ENCODE data around the gene ZGPAT.
"Not testable (repeated sequence)": the region's sequence is repeated elsewhere in the genome, so short reads cannot be mapped to it uniquely, and the experiment has no call there.

The ZGPAT gene

DNA sequence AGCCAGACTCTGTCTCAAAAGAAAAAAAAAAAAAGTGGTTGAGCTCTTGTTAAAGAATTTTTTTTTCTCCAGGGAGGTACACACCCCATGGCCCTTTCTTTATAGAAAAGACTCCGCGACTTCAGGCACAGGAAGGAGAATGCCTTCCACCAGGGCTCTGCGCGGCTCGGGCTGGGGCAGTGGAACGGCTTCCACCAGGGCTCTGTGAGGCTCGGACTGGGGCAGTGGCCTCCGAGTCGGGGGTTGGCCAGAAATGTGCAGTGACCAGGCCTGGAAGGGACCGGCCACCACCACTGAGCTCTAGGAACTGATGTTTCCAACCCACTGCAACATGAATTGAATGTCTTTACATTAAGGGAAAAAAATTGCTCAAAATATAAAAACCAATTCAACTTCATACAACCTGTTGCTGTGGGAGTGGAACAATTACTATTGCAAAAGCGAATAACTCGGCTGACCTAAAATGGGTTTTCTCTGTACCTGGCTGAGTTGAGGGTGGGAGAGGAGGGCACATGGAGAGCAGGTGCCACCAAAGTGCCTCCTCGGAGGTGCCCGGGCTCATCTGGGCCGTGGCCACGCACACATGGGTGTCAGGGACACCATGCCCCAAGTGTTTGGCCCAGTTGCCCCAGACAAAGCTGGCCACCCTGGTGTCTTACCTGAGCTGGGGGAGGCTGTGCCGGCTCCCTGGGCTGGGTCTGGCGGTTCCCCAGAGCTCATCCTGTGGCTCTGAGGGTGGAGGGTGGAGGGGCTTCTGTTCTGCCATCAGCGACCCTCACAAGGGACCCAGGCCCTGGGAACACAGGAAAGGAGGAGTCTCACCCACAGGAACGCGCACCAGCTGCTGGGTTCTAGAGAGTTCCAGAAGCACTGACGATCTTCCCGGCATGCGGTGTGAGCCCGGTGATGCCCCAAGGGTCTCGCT is 61.0 kb downstream of the ZGPAT start:
- DNase-seq = no peak

DNA sequence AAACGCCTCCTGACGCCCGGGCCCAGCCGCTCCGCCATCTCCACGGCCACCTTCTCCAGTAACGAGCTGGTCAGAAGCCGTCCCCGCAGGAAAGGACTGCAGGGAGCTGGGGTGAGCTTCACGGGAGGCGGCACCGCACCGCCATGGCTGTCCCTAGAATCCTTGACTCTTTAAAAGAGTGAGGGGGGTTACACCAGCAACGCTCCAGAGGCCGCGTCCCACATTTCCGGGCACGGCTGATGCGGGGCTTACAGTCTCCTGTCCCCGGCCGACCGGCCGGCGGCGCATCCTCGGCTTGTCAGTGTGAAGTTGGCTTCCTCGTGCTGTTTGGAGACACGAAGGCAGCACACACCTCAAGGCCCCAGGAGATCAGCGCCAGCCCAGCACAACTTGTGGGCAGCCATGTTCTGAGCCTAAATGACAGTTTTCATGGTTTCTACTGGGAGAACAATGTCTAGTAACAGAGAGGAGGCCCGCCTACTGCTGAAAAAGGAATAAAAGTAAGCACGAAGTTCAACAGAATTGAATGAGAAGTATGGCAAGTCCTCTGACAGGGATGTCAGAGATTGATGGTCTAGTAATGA is 62.1 kb downstream of the ZGPAT start:
- no peak for DNase-seq

DNA sequence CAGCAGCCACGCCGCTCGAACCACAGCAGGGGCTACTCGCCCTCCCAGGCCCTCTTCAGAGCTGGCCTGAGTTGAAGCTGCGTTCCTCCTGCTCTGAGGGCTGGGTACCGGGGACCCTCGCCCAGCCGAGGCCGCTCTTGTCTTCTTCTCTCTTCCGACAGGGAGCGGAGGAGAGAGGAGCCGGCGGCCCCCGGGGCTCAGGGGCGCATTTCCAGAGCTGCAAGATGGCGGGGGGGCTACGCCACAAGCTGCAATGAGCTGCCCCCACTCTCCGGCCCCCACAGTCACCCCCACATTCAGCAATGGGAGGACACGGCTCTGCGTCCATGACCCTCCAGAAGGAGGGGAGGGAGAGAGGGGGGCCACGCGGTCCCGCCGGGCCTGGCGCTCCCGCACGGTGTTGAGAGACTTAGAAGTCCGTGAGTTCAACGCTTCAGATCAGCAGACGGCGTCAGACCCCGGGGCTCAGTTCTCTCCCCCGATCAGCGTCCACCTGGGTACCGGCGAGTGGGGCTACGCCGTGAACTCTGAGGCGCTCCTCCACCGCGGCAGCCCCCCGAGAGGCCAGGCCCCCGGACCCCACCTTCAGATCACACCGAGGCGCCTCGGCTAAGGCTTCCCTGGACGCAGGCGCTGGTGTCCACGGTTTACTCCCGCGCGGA is 63.3 kb downstream of the ZGPAT start:
- no peak for DNase-seq

DNA sequence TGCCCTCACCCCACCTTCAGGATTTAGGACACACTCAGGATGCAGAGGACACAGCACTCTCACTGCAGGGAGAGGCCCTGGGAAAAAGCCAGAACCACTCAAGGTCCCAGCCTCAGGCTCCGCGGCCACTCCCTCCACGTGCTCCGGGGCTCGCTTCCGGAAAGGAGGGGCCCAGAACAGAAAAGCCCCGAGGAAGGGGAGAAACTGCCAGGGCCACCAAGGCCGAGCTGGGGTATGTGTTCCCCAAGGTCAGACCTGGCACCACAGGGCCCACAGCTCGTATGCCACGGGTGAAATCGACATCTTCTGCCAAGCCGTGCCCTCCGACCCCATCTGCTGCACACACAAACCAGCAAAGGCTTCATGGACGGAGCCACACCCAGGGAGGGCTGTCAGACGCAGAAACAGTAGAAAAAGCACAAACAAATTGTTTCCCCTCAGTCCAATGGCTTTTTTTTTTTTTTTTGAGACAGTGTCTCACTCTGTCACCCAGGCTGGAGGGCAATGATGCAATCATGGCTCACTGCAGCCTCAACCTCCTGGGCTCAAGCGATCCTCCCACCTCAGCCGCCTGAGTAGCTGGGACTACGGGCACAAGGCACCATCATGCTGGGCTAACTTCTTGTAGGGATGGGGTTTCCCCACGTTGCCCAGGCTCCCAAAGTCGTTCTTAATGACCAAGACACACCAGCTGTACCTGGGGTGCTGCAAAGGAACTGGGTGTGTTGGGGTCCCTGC is 65.1 kb downstream of the ZGPAT start:
- DNase-seq = no peak

DNA sequence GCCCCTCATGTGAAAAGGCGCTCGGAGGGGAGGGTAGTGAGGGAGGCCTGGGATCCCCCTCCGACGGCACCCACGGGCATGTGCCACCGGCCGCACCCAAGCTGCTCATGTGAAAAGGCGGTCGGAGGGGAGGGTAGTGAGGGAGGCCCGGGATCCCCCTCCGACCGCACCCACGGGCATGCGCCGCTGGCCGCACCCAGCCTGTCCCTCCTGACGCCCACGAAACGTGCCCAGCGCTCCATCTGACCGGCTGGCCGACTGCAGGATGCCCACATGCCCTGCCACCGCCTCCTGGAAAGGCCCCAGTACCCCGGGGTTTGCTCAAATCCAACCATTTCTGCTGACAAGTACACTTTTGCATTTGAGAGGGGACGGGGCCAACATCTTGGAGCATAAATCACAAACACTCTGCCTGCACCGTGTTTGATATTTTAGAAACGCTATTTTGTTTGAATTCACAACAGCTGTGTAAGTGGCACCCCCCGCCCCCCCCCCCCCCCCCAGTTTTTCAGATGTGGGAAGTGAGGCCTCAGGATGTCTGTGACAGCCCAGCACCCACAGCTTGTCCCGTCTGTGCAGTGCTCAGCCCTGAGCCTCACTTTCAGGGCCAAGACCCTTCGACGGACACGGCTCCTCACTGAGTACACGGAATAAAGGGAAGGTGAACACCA is 65.9 kb downstream of the ZGPAT start:
- no peak for DNase-seq

DNA sequence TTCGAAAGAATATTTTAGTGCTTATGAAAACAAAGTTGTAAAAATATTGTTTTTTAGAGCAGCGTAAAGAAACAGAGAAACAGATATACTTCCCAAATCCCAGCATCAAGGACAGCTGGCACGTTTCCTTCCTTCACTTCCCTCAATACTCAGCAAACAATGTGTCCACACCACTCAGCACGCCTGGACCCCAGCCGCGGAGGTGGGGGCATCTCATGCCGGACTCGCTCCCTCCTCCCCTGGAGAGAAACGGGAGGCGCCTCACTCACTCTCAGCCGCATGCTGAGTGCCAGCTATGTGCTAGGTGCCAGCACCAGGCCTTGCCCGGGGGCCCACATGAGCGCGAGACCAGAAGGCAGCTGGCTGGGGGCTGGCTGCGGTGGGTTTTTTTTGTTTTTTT is 66.5 kb downstream of the ZGPAT start:
- no peak for DNase-seq

DNA sequence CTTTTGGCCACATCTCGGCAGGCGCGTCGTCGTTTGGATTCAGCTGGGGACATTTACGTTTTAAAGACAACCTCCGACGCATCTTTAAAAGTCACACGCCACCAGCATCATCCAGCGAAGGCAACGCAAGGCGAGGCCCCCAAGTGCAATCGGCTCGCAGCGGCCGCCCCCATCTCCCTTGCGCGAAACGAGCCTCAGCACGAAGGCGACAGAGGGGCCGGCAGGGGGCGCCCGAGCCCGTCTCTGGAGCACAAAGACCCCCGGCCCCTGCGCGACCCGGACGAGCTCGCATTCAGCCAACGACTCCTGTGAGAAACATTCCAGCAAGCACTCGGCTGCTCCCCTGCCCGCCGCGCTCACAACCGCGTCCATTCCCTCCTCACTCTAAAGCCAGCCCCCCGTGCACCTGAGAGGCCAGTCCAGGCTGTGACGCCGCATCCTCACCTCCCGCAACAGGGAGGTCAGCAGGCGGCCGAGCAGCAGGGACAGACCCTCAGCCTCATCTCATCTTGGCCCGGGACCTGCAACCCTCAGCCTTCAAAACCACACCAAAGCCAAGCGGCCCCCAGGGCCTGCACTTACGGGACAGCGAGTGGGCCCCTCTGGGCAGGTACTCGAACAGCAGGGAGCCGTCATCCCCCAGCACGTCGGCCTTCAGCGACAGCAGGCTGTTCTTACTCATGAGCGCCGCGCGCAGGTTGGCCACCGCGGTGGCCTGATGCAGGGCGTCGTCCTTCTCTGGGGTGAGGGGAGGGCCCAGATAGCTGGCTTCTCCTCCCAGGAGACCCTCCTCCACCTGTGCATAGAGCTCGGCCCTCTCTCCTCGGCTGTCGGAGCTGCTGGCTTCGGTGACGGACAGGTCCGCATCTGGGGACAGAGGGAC is 67.5 kb downstream of the ZGPAT start:
- DNase-seq = peak; percentile 52

DNA sequence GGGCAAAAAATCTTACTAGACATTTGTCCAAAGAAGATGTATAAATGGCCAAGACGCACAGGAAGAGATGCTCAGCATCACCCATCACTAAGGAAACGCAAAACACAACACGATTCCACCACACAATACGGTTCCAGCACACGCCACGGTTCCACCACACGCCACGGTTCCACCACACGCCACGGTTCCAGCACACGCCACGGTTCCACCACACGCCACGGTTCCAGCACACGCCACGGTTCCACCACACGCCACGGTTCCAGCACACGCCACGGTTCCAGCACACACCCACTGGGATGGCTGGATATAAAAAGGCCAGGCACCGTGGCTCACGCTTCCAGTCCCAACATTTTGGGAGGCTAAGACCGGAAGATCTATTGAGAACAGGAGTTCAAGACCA is 69.0 kb downstream of the ZGPAT start:
- not testable (repeated sequence) for DNase-seq

DNA sequence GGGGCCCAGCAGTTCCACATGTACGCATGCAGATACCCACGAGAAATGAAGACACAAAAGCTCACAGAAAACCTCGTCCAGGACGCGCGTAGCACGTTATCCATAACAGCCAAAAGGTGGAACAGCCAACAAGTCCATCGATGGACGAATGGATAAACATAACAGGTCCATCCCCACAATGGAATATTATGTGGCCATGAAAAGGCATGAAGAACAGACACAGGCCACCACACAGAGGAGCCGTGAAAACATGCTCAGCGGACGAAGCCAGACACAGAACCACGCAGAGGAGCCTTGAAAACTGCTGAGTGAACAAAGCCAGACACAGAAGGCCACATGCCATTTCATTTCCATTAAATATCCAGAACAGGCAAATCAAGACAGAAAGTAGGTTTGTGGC is 69.8 kb downstream of the ZGPAT start:
- no peak for DNase-seq

DNA sequence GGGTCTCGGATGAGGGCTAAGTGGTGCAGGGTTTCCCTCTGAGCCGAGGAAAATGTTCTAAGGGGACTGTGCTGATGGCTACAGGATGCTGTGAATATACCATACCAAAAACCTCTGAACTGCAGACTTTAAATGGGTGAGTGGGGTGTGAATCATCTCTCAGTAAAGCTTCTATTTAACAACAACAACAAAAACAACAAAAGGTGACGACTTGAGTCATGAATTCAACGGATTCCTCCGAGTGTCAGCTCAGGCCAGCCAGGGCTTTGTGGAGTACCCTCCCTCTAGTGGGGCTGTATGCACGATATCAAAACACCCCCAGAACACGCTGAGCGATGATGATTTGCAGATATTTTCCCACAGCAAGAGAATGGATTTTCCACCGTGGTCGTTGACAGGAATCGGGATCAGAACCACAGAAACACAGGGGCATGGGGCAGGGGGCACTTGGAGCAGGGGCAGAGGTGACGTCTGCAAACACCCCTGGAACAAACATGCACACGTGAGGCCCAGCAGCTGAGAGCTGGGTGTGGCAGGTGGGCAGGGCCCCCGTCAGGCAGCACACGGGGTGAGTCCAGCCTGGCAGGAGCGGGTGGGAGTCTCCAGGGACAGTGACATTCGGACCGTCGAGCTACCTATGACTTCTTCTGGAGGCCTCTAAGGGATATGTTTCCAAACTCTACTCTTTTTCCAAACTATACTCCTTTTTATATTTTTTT is 70.4 kb downstream of the ZGPAT start:
- DNase-seq = no peak

DNA sequence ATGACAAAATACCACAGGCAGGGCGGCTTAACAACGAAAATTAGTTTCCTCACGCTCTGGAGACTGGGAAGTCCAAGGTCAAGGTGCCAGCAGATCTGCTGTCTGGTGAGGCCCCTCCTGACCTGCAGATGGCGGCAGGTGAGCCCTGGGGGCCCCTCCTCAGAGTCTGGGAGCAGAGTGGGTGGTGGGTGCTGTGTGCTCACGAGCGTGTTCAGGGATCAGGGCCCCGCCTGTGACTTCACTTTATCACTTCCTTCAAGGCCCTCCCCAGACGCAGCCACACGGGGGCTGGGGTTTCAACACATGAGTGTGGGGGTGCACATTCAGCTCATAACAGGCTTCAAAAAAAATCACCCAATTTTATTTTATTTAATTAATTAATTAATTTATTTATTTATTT is 71.0 kb downstream of the ZGPAT start:
- no peak for DNase-seq

DNA sequence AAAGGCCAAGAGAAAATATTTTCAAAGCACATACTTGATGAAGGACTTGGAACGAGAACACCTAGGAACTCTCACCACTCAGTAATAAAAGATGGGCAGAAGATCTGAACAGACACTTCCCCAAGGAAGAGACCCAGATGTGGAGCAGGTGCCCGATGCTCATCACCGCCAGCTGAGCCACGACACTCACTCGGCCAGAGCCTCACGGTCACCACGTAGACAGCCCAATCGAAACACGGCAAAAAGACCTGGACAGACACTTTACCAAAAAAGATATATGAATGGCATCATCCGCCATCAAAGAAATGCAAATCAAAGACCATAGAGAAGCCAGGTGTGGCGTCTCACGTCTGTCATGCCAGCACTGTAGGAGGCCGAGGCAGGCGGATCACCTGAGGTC is 73.3 kb downstream of the ZGPAT start:
- no peak for DNase-seq

DNA sequence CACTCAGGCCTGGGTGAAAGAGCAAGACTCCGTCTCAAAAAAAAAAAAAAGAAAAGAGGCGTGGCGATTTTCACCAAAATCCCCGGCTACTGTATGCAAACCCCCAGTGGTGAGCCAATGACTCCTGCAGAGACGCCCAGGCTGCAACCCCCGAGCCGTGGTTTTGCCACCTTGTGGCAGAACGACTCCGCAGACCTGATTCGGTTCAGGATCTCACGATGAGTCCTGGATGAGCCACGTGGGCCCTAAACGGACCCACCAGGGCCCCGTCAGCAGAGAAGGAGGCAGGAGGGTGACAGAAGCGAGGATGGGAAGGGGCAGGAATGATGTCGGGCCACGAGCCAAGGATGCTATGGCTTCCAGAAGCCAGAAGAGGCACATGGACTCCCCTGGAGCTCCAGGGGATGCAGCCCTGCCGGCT is 74.2 kb downstream of the ZGPAT start:
- DNase-seq = peak; percentile 35

DNA sequence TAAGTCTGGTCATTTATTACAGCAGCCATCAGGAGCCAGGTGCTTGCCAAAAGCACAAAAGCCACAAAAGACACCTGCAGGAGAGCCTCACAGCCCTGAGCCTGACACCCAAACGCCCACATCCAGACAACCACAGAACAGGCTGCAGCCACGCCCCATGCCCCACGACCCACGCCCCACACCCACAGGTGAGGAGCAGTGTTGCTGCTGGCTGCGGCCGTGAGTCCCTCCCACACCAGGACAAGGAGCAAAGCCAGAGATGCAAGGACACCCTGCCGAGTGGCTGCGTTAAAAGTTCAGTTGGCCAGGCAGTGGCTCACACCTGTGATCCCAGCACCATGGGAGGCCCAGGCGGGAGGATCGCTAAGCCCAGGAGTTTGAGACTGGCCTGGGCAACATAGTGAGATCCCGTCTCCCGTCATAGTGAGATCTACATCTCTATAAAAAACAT is 74.7 kb downstream of the ZGPAT start:
- no peak for DNase-seq

DNA sequence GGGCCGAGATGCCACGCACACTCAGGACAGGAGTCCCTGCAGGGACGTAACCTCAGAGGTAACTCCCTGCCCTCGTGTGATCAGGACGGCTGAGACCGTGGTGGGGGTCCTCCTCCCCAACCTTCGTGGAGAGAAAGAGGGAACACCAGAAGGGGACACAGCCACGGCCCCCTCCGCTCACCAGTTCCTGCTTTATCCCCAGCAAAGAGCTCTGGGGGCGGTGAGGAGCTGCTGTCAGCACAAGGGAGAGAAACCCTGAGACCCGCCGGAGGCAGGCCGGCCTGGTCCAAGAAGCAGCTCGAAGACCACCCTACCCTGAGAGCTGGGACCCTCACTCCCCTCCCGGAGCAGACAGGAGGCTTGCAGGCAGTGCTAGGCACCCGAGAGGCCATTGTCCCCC is 76.1 kb downstream of the ZGPAT start:
- DNase-seq = no peak

DNA sequence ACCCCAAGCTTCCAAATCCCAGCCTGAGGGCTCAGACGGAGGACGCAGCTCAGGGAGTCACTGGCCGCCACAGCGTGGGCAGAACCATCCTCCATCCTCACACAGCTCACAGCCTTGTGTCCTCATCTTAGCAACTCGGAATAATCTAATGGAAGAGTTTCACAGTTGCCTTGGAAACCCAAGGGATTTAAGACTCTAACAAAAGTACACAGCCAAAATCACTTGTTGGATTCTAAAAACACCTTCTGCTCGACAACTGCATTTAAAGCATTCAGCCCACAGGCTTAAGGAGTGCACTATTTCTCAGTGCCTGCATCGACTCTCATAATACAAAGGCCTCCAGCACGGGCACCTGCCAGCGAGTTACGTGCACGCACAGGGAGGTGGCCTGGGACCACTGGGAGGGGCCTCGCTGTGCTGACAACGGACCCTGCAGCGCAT is 77.9 kb downstream of the ZGPAT start:
- DNase-seq = no peak

All from NCI-H1436 (cell line).